ENCODE results near the gene GRIK3. TPM values are rescaled to one million over a fixed set of nuclear protein-coding genes. Genes with fewer than 3 reads are reported as not detected.

GRIK3 gene
- total RNA-seq, 2 donors from 2014 or later = 0.30 to 0.55 TPM

DNA sequence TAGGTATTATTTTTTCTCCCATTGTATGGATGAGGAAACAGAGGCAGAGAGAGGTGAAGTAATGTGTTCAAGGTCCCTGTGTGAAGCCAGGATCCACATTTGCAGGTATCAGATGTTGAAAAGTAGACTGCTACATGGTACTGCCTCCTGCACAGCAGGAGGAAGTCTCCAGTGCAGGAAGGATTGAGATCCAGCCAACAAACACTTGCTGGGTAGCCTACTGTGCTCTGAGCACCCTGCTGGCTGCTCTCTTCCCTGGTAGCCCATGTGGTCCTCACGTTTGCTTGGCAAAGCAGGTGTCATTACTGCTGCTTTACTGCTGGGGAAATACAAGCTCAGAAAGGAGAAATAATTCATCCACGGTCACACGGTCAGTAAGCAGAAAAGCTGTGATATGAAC lies 21.3 kb upstream of the GRIK3 start:
- Histone ChIP-seq H3K27me3 (no peaks in the 10 kb centered on the region), H3K9me3 (no peaks in the 10 kb centered on the region), H3K27ac (no peak overlapping the region), H3K4me1 (no peaks in the 10 kb centered on the region), H3K36me3 (no peaks in the 10 kb centered on the region), H3K4me3 (no peak overlapping the region)
- DNase-seq (ENCODE audit: low spot score) = no peak
- TF ChIP-seq, protein P1, sequence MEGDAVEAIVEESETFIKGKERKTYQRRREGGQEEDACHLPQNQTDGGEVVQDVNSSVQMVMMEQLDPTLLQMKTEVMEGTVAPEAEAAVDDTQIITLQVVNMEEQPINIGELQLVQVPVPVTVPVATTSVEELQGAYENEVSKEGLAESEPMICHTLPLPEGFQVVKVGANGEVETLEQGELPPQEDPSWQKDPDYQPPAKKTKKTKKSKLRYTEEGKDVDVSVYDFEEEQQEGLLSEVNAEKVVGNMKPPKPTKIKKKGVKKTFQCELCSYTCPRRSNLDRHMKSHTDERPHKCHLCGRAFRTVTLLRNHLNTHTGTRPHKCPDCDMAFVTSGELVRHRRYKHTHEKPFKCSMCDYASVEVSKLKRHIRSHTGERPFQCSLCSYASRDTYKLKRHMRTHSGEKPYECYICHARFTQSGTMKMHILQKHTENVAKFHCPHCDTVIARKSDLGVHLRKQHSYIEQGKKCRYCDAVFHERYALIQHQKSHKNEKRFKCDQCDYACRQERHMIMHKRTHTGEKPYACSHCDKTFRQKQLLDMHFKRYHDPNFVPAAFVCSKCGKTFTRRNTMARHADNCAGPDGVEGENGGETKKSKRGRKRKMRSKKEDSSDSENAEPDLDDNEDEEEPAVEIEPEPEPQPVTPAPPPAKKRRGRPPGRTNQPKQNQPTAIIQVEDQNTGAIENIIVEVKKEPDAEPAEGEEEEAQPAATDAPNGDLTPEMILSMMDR (IDR thresholded peaks at IDR 0.05) = no peak

DNA sequence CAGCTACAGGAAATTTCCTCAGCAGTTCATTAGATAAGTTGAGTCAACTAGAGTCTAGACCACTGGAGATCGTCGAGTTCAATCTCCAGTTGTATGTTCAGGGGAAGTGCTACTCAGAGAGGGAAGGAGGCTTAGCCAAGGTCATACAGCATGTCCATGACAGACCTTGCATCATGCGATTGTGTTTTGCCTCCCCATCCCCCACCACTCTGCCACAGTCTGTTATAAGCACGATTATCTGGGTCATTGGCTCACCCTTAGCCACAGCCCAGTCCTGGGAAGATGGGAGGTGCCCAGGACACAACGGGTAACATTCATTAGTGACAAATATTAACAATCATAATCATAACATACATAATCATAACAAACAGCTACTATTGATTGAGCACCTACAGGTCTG lies 18.9 kb upstream of the GRIK3 start:
- Histone ChIP-seq H3K27me3 (no peaks in the 10 kb centered on the region), H3K4me3 (no peak overlapping the region), H3K36me3 (no peaks in the 10 kb centered on the region), H3K4me1 (no peaks in the 10 kb centered on the region), H3K9me3 (no peaks in the 10 kb centered on the region), H3K27ac (no peak overlapping the region)
- TF ChIP-seq, protein P1 (IDR thresholded peaks at IDR 0.05) = no peak
- no peak for DNase-seq (ENCODE audit: low spot score)

DNA sequence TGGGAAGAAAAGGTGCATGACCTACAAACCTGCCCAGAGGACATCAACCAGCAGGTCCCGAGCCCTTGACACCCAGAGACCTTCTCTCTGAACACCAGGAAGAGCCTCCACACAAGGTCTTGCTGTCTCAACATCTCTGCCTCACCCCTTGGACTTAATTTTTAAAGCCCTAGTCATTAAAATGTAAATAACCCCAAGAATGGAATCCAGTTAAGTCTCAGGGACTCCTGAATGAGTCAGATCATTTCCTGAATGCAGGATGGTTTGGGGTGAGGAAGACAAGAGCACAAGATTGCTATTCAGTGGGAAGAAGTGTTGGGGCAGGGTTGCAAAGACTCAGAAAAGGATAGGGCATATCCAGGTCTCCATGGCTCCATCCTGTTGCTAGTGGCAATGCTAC lies 17.8 kb upstream of the GRIK3 start:
- Histone ChIP-seq H3K4me3 (no peak overlapping the region), H3K9me3 (no peaks in the 10 kb centered on the region), H3K27ac (no peak overlapping the region), H3K27me3 (no peaks in the 10 kb centered on the region), H3K36me3 (no peaks in the 10 kb centered on the region), H3K4me1 (no peaks in the 10 kb centered on the region)
- no peak for DNase-seq (ENCODE audit: low spot score)
- TF ChIP-seq, protein P1 (IDR thresholded peaks at IDR 0.05) = no peak

DNA sequence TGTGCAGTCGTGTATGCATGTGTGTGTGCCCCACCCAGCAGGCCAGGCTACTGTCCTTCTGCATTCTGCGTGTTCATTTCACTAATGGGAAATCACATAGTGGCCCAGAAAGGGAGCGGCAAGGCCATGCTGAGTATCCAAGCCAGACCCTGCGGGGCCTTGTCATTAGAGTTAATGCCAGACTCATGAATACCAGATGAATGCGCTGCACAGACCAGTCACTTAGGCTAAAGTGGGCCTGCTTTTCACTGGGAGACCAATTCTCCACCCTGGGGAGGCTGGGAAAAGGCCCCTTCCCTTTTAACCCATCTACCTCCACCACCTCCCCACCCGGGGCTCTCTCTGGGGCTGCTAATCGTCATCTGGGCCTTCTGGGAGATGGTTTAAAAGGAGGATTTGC lies 17.0 kb upstream of the GRIK3 start:
- H3K4me1 ChIP-seq = no peaks in the 10 kb centered on the region
- no peak for DNase-seq (ENCODE audit: low spot score)
- H3K27me3 ChIP-seq = no peaks in the 10 kb centered on the region
- TF ChIP-seq, protein P1 (IDR thresholded peaks at IDR 0.05) = no peak
- H3K4me3 ChIP-seq = no peak overlapping the region
- no peaks in the 10 kb centered on the region for H3K9me3 ChIP-seq
- no peak overlapping the region for H3K27ac ChIP-seq
- H3K36me3 ChIP-seq = no peaks in the 10 kb centered on the region

DNA sequence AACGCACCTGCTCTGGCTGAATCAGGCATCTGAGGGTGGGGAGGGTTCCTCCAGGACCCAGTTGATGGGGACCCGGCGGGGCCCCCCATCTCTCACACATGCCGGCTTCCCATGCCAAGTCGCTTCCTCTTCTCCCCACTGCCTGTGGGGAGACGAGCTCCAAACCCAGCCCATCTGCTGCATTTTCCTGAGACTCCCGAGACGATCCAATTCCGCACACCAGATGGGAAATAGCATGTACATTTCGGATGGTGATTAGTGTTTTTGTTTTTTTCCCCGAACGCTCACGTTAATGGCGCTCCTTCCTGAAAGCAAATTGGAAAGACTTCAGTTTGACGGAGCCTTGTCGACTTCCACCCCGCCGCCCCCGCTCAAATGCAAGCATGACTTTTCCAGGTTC lies 13.2 kb upstream of the GRIK3 start:
- Histone ChIP-seq H3K27ac (no peak overlapping the region), H3K27me3 (no peaks in the 10 kb centered on the region), H3K4me3 (no peak overlapping the region), H3K36me3 (no peaks in the 10 kb centered on the region), H3K9me3 (no peaks in the 10 kb centered on the region), H3K4me1 (no peaks in the 10 kb centered on the region)
- DNase-seq (ENCODE audit: low spot score) = no peak
- TF ChIP-seq, protein P1 (IDR thresholded peaks at IDR 0.05) = no peak

DNA sequence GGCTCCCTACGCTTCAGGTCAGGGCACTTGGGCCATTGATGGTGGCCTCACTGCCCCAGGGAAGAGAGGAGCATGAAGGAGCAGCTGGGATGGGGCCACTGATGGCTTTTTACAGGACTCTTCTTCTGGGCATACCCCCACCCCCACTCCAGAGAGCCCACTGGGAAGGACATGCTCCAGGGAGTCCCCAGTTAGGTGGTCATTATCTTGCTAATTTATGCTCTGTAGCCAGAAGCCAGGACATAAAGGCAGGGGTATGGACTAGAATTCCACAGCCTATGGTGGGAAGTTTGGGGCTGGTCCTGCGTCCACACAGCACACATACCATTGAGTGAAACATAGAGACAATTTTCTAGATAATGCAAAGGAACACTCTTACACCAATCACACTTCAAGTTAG lies 8.8 kb upstream of the GRIK3 start:
- no peaks in the 10 kb centered on the region for H3K9me3 ChIP-seq
- TF ChIP-seq, protein P1 (IDR thresholded peaks at IDR 0.05) = no peak
- H3K27me3 ChIP-seq = peaks cover 4 to 6% of the 10 kb centered on the region in 2 donors
- H3K4me3 ChIP-seq = no peak overlapping the region
- H3K4me1 ChIP-seq = no peaks in the 10 kb centered on the region
- H3K27ac ChIP-seq = no peak overlapping the region
- no peak for DNase-seq (ENCODE audit: low spot score)
- H3K36me3 ChIP-seq = no peaks in the 10 kb centered on the region
